Mesodermal cell (in vitro differentiated cells): Measurements from ENCODE around the gene ELOA.
"Not testable (repeated sequence)": the region's sequence is repeated elsewhere in the genome, so short reads cannot be mapped to it uniquely, and the experiment has no call there.

Source experiments
- H3K27ac ChIP-seq: 2 replicates; pipeline ENCODE4 v1.7.0; 2013; ENCODE audit warnings: mild to moderate bottlenecking, low read depth, low read length, moderate library complexity; ENCODE audit not compliant: severe bottlenecking
- H3K36me3 ChIP-seq: 2 replicates; pipeline ENCODE4 v1.7.1; 2013; ENCODE audit warnings: mild to moderate bottlenecking, low read length, moderate library complexity; ENCODE audit not compliant: control insufficient read depth, insufficient read depth
- H3K4me1 ChIP-seq: one replicate; pipeline ENCODE4 v1.7.1; 2013; ENCODE audit warnings: mild to moderate bottlenecking, low read length; ENCODE audit not compliant: insufficient read depth, control insufficient read depth, poor library complexity, severe bottlenecking
- H3K4me3 ChIP-seq: 2 replicates; pipeline ENCODE4 v1.7.0; 2013; ENCODE audit warnings: low read length, control low read depth, mild to moderate bottlenecking; ENCODE audit not compliant: insufficient read depth, poor library complexity, severe bottlenecking; ENCODE audit errors: extremely low read depth
- H3K9me3 ChIP-seq: 2 replicates; pipeline ENCODE4 v1.7.1; 2013; ENCODE audit warnings: mild to moderate bottlenecking, low read length, moderate library complexity; ENCODE audit not compliant: control insufficient read depth
- WGBS, 2 experiments: methylation state at CpG; one replicate each; pipeline ENCODE4 v1.1.5; 2013; ENCODE audit warnings: missing lambda C conversion rate in 2 of 2; ENCODE audit not compliant: insufficient coverage in 2 of 2; 5-methylcytosine and 5-hydroxymethylcytosine counted together

Gene ELOA

DNA sequence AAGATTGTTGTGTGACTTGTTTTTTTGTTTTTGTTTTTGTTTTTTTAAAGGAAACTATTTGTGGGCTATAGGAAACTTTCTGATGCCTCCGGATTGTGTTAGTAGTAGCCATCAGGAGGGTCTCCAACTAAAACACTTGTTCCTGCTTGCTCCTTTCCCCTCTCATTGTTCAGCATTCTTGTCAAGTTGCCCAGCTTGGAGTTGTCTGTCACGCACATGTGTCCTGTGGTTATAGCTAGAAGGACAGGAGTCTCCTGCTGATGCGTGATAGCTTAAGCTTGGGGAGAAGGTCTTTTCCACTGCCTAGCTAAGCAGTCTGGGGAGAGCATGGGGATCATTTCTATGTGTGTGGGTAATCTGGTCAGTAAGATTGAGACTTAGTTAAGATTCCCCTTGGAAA, 44.4 kb downstream of the ELOA start:
- no peak overlapping the region for H3K4me3 ChIP-seq
- H3K4me1 ChIP-seq: peaks cover 13% of the 10 kb centered on the region
- H3K27ac ChIP-seq: no peak overlapping the region
- peaks cover 60% of the 10 kb centered on the region for H3K36me3 ChIP-seq
- 86 to 100% methylated on average over 1 of the region's 3 CpGs for WGBS, 2 experiments
- no peaks in the 10 kb centered on the region for H3K9me3 ChIP-seq

- Histone ChIP-seq H3K4me3 (no peak overlapping the region), H3K4me1 (peaks cover 18% of the 10 kb centered on the region), H3K9me3 (no peaks in the 10 kb centered on the region), H3K27ac (no peak overlapping the region), H3K36me3 (peaks cover 62% of the 10 kb centered on the region)
- 100% methylated on average over 1 of the region's 3 CpGs; no CpG with 5 or more reads in 1 of the 2 experiments for WGBS, 2 experiments
Observed at GRCh38 chr1:23788695-23789094, 45.4 kb downstream of the ELOA start.

- H3K27ac ChIP-seq: peak within 1 kb of the TSS; percentile 90
- WGBS, 2 experiments: 2 to 3% methylated on average over 30 to 42 of the region's 47 CpGs
Observed at GRCh38 chr1:23790696-23791515, 47.6 kb downstream of the ELOA start, which contains the start of gene LYPLA2. LYPLA2 (plus strand) TSS chr1:23791145; CDS start chr1:23792683, 1,538 bp downstream.

GRCh38 chr1:23791516-23792047, 48.3 kb downstream of the ELOA start:
- Histone ChIP-seq H3K9me3 (no peaks in the 10 kb centered on the region), H3K36me3 (peaks cover 48% of the 10 kb centered on the region), H3K4me1 (peaks cover 22% of the 10 kb centered on the region), H3K27ac (peak overlapping the region; percentile 41), H3K4me3 (peak overlapping the region; percentile 94)
- 0 to 1% methylated on average over 13 to 14 of the region's 15 CpGs for WGBS, 2 experiments

More at GRCh38 chr1:23790696-23791515, 47.6 kb downstream of the ELOA start, which contains the start of gene LYPLA2:
- H3K36me3 ChIP-seq: peaks cover 51% of the 10 kb centered on the region
- H3K9me3 ChIP-seq: no peaks in the 10 kb centered on the region
- H3K4me1 ChIP-seq: peaks cover 22% of the 10 kb centered on the region
- H3K4me3 ChIP-seq: peak within 1 kb of the TSS; percentile 94

GRCh38 chr1:23792151-23792945, 49.1 kb downstream of the ELOA start:
- H3K36me3 ChIP-seq: peaks cover 48% of the 10 kb centered on the region

GRCh38 chr1:23793018-23793781, 49.9 kb downstream of the ELOA start:
- no peaks in the 10 kb centered on the region for H3K9me3 ChIP-seq
- peaks cover 22% of the 10 kb centered on the region for H3K4me1 ChIP-seq
- no peak overlapping the region for H3K27ac ChIP-seq
- WGBS, 2 experiments: 87 to 92% methylated on average over 11 to 16 of the region's 16 CpGs
- H3K4me3 ChIP-seq: no peak overlapping the region
- H3K36me3 ChIP-seq: peaks cover 48% of the 10 kb centered on the region

More at GRCh38 chr1:23792151-23792945, 49.1 kb downstream of the ELOA start:
- Histone ChIP-seq H3K9me3 (no peaks in the 10 kb centered on the region), H3K27ac (no peak overlapping the region), H3K4me1 (peaks cover 22% of the 10 kb centered on the region), H3K4me3 (peak overlapping the region; percentile 94)
- 86 to 96% methylated on average over 10 to 15 of the region's 19 CpGs for WGBS, 2 experiments

DNA sequence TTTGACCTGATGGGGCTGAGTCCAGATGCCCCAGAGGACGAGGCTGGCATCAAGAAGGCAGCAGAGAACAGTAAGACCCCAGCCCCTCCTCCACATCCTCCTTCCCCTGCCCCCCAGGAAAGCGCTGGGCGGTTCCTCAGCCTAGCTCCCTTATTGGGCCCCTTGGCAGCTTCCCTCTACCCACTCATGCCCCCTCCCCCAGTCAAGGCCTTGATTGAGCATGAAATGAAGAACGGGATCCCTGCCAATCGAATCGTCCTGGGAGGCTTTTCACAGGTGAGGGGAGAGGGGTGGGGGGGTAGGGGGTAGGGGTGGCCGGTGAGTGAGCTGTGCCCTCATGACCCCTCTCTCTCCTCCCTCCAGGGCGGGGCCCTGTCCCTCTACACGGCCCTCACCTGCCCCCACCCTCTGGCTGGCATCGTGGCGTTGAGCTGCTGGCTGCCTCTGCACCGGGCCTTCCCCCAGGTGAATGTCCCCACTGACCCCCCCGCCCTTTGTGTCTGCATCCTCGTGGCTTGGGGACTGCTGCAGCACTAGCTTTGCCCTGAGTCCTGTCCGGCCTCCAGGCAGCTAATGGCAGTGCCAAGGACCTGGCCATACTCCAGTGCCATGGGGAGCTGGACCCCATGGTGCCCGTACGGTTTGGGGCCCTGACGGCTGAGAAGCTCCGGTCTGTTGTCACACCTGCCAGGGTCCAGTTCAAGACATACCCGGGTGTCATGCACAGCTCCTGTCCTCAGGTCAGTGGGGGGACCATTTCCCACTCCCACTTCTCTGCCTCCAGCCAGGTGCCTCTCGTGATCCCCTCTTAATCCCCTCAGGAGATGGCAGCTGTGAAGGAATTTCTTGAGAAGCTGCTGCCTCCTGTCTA, 50.8 kb downstream of the ELOA start:
- Histone ChIP-seq H3K4me1 (peaks cover 27% of the 10 kb centered on the region), H3K4me3 (no peak overlapping the region), H3K36me3 (peaks cover 47% of the 10 kb centered on the region), H3K27ac (no peak overlapping the region), H3K9me3 (no peaks in the 10 kb centered on the region)
- WGBS, 2 experiments: 95 to 96% methylated on average over 9 to 14 of the region's 21 CpGs

DNA sequence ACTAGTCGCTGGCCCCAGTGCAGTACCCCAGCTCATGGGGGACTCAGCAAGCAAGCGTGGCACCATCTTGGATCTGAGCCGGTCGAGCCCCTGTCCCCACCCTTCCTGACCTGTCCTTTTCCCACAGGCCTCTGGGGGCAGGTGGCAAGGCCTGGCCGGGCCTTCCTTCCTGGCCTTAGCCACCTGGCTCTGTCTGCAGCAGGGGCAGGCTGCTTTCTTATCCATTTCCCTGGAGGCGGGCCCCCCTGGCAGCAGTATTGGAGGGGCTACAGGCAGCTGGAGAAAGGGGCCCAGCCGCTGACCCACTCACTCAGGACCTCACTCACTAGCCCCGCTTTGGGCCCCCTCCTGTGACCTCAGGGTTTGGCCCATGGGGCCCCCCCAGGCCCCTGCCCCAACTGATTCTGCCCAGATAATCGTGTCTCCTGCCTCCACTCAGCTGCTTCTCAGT, 51.5 kb downstream of the ELOA start:
- not testable (repeated sequence) for H3K4me3 ChIP-seq
- 83 to 90% methylated on average over 3 to 7 of the region's 9 CpGs for WGBS, 2 experiments
- peaks cover 43% of the 10 kb centered on the region for H3K36me3 ChIP-seq

DNA sequence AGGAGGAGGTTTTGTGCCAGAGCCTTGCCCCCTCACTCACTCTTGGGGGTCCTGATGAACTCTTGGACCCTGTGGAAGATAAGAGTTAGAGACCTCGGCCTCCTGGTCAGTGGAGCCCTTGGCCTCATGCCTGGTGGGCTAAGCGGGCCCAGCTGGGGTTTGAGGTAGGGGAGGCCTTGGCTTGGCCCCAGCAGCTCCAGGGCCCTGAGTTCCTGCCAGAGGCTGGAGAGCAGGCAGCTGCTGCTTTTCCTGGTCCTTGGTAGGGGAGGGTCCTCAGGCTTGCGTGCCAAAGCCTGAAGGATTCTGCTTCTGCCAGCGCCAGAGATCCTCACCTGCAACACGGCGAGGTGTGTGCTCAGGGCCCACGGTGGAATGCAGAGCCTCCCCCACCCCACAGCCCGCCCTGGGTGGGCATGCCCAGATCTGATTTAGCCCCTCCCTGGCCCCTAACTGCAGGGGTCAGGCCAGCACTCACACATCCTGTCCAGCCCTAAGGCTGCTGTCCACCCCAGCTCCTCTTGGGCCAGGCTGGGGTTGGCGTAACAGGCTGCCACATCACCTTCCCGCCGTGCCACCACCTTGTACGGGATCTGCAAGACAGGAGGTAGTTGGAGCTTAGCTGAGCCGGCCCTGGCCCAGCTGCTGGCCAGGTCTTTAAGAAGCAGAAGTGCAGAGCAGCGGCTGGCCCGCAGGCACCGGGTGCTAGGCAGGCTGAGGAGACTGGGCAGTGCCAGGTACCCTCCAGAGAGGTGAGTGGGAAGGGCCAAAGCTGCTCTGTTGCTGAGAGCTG, 52.6 kb downstream of the ELOA start:
- peaks cover 22% of the 10 kb centered on the region for H3K4me1 ChIP-seq
- 97 to 98% methylated on average over 10 to 11 of the region's 16 CpGs for WGBS, 2 experiments
- peak overlapping the region; percentile 29 for H3K27ac ChIP-seq
- no peaks in the 10 kb centered on the region for H3K9me3 ChIP-seq
- no peak overlapping the region for H3K4me3 ChIP-seq
- peaks cover 43% of the 10 kb centered on the region for H3K36me3 ChIP-seq

More for the DNA sequence above, 51.5 kb downstream of the ELOA start:
- peaks cover 28% of the 10 kb centered on the region for H3K4me1 ChIP-seq
- H3K27ac ChIP-seq, H3K9me3 ChIP-seq: not testable (repeated sequence)
